LNCAP (cell line): ENCODE measurements around the gene FBXO10.

Experiments used
- CTCF ChIP-seq: fragments of 450-650 bp; IDR thresholded peaks from 2 replicates; pipeline ENCODE4 v1.5.1; 2017; ENCODE audit warnings: mild to moderate bottlenecking

FBXO10 gene

GRCh38 chr9:37515620-37516258 lies 60.4 kb downstream of the FBXO10 start:
- no peak for TF ChIP-seq CTCF

- TF ChIP-seq CTCF, result no peak
Measured at GRCh38 chr9:37514999-37515398, 61.2 kb downstream of the FBXO10 start.

- no peak for TF ChIP-seq CTCF
Measured at GRCh38 chr9:37512437-37512836, 63.7 kb downstream of the FBXO10 start.

GRCh38 chr9:37511016-37512010 lies 64.9 kb downstream of the FBXO10 start:
- no peak for TF ChIP-seq CTCF

GRCh38 chr9:37509536-37509935 lies 66.6 kb downstream of the FBXO10 start:
- TF ChIP-seq CTCF, result no peak

- no peak for TF ChIP-seq CTCF
Measured at GRCh38 chr9:37508834-37509206, 67.4 kb downstream of the FBXO10 start.

GRCh38 chr9:37508135-37508833 lies 67.9 kb downstream of the FBXO10 start:
- no peak for TF ChIP-seq CTCF
